ENCODE data around the gene RABL2A.
"Not testable (repeated sequence)": the region's sequence is repeated elsewhere in the genome, so short reads cannot be mapped to it uniquely, and the experiment has no call there.

The RABL2A gene

GRCh38 chr2:113602040-113602769 is 24.9 kb upstream of the RABL2A start:
- TF ChIP-seq CTCF (IDR thresholded peaks at IDR 0.05; ENCODE audit: low read depth, low read length, missing control alignments) = peak; percentile 63
- H3K4me3 ChIP-seq (ENCODE audit: low read depth, low read length) = peak overlapping the region; percentile 62
- DNase-seq (ENCODE audit: low read depth) = peak; percentile 76

- no peak for DNase-seq (ENCODE audit: low read depth)
Observed at GRCh38 chr2:113602869-113603466, 24.1 kb upstream of the RABL2A start.

GRCh38 chr2:113603467-113604084 is 23.5 kb upstream of the RABL2A start:
- peak overlapping the region; percentile 60 for H3K4me3 ChIP-seq (ENCODE audit: low read depth, low read length)
- peak; percentile 72 for DNase-seq (ENCODE audit: low read depth)

More at GRCh38 chr2:113602869-113603466, 24.1 kb upstream of the RABL2A start:
- peak overlapping the region; percentile 53 for H3K4me3 ChIP-seq (ENCODE audit: low read depth, low read length)
- TF ChIP-seq CTCF (IDR thresholded peaks at IDR 0.05; ENCODE audit: low read depth, low read length, missing control alignments) = no peak

DNA sequence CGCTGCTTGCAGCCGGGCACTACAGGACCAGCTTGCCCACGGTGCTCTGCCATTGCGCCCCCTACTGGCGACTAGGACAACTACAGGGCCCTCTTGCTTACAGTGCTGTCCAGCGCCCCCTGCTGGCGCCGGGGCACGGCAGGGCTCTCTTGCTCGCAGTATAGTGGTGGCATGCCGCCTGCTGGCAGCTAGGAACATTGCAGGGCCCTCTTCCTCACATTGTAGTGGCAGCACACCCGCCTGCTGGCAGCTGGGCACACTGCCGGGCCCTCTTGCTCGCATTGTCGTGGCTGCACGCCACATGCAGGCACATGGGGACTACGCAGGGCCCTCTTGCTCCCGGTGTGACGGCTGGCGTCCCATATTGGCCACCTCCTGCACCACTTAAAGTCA is 23.0 kb upstream of the RABL2A start:
- peak overlapping the region; percentile 60 for H3K4me3 ChIP-seq (ENCODE audit: low read depth, low read length)
- peak; percentile 97 for TF ChIP-seq CTCF (IDR thresholded peaks at IDR 0.05; ENCODE audit: low read depth, low read length, missing control alignments)
- DNase-seq (ENCODE audit: low read depth) = peak; percentile 83

DNA sequence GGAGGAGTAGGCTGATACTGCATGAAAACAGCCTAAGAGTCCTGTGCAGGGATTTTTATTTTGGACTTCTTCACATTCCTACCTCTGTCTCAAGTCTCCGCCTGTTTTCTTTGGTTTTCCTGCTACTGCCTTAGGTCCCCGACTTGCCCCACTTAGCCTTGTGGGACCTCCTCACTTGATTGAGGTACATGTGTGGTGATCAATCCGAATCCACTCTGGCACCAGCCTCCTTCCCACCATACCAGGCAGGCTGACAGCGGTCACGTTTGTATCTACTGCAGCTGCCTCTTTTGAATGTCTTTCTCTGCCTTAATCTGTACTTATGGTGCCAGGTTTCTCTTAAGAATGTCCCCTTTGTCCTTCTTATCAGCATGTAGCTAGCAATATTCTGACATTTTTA is 22.4 kb upstream of the RABL2A start:
- not testable (repeated sequence) for H3K4me3 ChIP-seq (ENCODE audit: low read depth, low read length); DNase-seq (ENCODE audit: low read depth)

DNA sequence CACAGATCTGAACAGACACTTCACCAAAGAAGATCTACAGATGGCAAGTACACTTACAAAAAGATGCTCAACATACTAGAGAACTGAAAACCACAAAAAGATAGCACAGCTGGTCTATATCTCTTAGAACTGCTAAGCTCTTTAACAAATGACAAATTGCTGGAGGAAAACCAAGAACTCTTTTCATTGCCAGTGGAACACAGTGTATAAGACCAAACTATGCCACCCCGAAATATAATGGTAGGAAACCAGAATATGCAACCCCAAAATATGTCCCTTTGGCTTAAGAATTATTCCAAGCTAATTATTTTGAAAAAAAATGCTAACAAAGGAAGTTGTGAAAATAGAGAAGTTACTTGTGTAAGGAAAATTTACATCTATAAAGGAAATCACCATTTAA is 21.0 kb upstream of the RABL2A start:
- not testable (repeated sequence) for H3K4me3 ChIP-seq (ENCODE audit: low read depth, low read length); DNase-seq (ENCODE audit: low read depth)

GRCh38 chr2:113609822-113610221 is 17.2 kb upstream of the RABL2A start:
- DNase-seq (ENCODE audit: low read depth); H3K4me3 ChIP-seq (ENCODE audit: low read depth, low read length): not testable (repeated sequence)

DNA sequence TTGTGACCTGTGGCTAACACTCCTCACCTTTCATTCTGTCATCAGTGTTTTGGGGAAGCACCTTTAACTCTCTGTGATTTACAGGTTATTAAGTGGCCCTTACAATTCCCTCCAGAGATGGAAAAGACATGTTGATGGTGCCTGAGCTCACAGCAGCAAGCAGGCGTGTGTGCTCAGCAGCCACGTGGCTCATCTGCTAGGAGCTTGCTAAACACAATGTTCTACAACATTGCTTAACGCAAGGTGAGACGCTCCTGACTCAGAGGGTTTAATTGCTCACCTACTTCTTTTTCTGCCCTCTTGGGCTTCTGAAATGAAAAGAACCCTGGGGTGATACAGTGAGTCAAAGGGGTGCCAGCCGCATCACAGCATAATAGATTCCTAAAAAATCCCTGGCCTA is 6.1 kb upstream of the RABL2A start:
- DNase-seq (ENCODE audit: low read depth); H3K4me3 ChIP-seq (ENCODE audit: low read depth, low read length): not testable (repeated sequence)

DNA sequence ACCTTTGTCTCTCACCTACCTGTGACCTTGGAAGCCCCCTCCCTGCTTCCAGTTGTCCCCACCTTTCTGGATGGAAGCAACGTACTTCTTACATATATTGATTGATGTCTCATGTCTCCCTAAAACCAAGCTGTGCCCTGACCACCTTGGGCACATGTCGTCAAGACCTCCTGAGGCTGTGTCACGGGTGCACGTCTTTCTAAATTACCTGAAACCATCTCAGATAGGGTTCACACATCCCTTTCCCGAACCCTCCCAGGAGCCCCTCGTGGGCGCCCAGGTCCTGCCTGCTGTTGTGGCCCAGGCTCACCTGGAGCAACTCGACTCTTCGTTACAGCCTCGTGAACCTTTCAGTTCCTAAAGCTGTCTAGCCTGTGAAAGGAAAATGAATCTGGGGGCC is 1.2 kb upstream of the RABL2A start:
- DNase-seq (ENCODE audit: low read depth) = not testable (repeated sequence)
- peak overlapping the region; percentile 15 for H3K4me3 ChIP-seq (ENCODE audit: low read depth, low read length)

GRCh38 chr2:113632849-113633345 is 5.8 kb downstream of the RABL2A start:
- not testable (repeated sequence) for H3K4me3 ChIP-seq (ENCODE audit: low read depth, low read length); DNase-seq (ENCODE audit: low read depth)

GRCh38 chr2:113635358-113635757 is 8.3 kb downstream of the RABL2A start:
- H3K4me3 ChIP-seq (ENCODE audit: low read depth, low read length); DNase-seq (ENCODE audit: low read depth): not testable (repeated sequence)

DNA sequence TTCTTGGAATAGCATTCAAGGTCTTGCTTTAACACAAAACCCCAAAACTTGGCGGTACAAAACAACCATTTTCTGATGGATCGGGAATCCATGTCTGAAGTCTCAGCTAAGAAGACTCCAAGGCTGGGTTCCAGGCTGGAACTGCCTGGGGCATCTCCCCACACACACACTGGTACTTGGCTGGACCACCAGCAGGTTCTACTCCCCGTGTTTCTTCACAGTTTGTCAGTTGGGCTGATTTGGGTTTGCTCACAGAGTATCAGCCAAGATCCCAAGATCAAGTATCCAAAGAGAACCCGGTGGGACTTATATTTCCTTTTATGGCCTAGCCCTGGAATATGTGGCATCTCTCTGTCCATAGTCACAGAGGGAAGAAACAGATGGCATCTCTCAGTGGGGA is 9.2 kb downstream of the RABL2A start:
- not testable (repeated sequence) for DNase-seq (ENCODE audit: low read depth); H3K4me3 ChIP-seq (ENCODE audit: low read depth, low read length)

- not testable (repeated sequence) for DNase-seq (ENCODE audit: low read depth); H3K4me3 ChIP-seq (ENCODE audit: low read depth, low read length)
Observed at GRCh38 chr2:113638084-113638483, 11.0 kb downstream of the RABL2A start.

DNA sequence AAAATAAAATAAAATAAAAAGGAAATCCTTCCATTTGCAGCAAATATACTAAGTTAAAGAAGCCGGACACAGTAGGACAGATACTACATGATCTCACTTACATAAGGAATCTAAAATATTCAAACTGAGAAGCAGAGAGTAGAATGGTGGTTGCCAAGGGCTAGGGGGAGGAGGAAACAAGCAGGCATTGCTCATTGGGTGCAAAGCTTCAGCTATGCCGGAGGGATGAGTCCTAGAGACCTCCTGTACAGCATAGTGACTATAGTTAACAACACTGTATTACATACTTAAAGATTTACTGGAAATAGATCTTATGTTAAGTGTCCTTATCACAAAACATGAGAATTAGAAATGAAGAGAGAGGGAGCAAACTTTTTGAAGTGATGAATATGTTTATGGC is 19.2 kb downstream of the RABL2A start:
- not testable (repeated sequence) for DNase-seq (ENCODE audit: low read depth); H3K4me3 ChIP-seq (ENCODE audit: low read depth, low read length)
